ENCODE measurements around the gene CRYL1.

The CRYL1 gene, protein sequence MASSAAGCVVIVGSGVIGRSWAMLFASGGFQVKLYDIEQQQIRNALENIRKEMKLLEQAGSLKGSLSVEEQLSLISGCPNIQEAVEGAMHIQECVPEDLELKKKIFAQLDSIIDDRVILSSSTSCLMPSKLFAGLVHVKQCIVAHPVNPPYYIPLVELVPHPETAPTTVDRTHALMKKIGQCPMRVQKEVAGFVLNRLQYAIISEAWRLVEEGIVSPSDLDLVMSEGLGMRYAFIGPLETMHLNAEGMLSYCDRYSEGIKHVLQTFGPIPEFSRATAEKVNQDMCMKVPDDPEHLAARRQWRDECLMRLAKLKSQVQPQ

DNA sequence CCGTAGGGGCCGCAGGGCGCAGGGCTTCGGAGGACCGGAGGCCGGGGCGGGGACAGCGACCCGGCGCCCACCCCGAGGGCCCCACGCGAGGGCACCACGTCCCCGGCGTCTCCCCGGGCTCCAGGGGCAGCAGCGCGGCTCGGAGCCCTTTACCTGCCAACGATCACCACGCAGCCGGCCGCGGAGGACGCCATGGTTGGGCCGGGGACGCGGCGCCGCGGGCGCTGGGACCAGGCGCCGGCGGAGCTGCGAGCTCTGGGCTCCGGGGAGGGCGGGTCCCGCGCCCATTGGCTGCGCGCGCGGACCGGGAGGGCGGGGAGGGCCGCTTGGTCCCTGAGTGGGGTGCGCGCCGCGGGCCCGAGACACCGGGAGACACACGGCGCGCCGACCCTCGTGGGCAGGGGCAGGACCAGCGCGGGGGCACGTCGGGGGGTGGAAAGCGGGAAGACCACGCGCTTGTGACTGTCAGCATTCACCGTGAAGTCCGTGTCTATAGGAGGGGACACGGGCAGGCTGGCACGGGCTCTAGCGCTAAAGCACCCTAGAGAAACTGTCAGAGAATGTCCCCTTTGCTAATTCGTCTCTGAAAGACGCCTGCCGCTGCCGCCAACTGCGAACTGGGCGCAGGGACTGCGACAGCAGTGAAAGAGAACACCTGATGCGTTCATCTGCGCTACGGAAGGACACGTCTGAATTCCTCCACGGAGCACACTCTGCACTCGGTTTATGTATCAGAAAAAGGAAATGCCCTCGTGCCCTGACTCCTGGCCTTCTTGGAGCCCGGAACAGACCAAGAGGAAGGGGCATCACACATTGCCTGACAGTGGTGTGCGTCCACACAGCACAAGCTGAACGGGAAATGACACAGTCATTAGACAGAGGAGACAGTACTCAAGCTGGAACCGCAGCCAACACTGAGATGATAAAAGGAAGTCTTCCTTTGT, at the start of gene CRYL1:
CRYL1 (minus strand) TSS at position 257 of the 944 bp plus-strand sequence; CDS start at position 194, 63 bp downstream.
- in situ Hi-C loops (cut with MboI; ENCODE audit: low sequenced_read_pairs): no loop called here

- in situ Hi-C loops (cut with MboI; ENCODE audit: low sequenced_read_pairs): no loop called here
Observed at GRCh38 chr13:20573636-20574035, 48.0 kb upstream of the CRYL1 start.

DNA sequence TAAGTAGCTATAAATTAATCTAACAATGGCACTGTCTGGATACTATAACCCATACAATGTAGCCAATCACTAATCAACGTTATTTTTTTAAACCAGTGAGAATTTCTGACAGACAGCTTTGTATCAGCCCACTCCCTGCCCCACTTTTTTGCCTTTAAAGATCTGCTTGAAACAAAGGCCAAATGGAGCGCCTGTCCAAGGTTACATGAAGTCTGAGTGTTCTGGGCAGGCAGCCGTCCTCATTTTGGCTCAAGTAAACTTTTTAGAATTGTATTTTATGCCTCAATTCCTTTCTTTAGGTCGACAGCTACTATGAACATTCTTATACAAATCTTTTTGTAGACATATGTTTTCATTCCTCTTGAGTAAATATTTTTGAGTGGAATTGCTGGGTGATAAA, 47.5 kb upstream of the CRYL1 start:
- in situ Hi-C loops (cut with MboI; ENCODE audit: low sequenced_read_pairs): no loop called here

DNA sequence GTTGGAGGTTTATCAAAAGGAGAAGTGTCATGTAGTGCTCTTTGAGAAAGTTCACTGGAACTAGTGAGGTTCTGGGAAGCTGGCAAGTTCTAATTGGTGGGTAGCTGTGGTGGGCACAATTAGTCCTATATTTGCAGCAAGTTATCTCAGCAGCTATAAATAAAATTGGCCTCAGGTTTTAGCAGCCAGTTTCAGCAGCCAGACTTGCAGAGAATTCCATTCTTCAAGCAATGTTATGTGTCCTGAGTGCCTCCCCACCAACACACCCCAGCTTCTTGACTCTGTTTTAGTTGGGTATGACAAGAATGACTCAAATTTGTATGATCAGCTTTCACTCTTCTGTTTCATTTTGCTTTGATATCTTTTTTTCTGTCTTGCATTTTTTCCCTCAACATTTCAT, 46.0 kb upstream of the CRYL1 start:
- in situ Hi-C loops (cut with MboI; ENCODE audit: low sequenced_read_pairs): no loop called here

DNA sequence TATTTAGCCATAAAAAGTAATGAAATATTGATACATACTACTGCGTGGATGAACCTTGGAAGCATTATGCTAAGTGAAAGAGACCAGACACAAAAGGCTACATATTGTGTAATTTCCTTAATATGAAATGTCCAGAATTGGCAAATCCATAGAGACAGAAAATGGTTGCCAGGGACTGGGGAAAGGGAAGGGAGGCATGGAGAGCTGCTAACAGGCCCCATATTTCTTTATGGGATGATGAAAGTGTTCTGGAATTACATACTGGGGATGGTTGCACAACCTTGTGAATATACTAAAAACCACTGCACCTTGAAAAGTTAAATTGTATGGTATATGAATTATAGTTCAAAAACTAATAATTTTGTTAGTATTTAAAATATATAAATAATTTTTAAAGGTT, 44.9 kb upstream of the CRYL1 start:
- in situ Hi-C loops (cut with MboI; ENCODE audit: low sequenced_read_pairs): no loop called here

DNA sequence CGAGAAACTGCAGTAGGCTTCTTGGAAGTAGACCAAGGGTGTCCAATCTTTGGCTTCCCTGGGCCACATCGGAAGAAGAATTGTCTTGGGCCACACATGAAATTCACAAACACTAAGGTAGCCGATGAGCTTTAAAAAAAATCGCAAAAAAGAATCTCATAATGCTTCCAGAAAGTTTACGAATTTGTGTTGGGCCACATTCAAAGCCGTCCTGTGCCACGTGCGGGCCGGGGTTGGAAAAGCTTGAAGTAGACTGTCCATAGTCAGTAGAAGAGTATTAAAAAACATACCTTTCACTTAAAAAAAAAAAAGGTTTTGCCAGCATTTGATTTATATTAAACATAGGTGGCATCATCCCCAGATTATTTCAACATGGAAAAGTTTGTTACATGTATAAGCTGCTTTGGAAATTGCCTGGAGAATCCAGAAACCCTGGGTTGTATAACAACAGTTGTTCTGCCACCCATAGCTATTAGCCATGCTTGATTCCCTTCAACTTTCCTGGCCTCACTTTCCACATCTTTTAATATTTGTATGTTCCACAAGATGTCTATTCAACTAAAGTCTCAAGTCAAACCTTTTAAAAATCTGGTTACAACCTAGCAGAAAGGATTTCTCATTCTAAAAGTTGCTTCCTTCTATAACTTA, 42.3 kb upstream of the CRYL1 start:
- in situ Hi-C loops (cut with MboI; ENCODE audit: low sequenced_read_pairs): no loop called here

GRCh38 chr13:20566898-20567874, 41.5 kb upstream of the CRYL1 start, which contains the start of gene IFT88:
IFT88 (plus strand) TSS chr13:20567157; CDS start chr13:20574386, 7,229 bp downstream.
- in situ Hi-C loops (cut with MboI; ENCODE audit: low sequenced_read_pairs): no loop called here

- in situ Hi-C loops (cut with MboI; ENCODE audit: low sequenced_read_pairs): no loop called here
Observed at GRCh38 chr13:20566468-20566897, 40.8 kb upstream of the CRYL1 start.

DNA sequence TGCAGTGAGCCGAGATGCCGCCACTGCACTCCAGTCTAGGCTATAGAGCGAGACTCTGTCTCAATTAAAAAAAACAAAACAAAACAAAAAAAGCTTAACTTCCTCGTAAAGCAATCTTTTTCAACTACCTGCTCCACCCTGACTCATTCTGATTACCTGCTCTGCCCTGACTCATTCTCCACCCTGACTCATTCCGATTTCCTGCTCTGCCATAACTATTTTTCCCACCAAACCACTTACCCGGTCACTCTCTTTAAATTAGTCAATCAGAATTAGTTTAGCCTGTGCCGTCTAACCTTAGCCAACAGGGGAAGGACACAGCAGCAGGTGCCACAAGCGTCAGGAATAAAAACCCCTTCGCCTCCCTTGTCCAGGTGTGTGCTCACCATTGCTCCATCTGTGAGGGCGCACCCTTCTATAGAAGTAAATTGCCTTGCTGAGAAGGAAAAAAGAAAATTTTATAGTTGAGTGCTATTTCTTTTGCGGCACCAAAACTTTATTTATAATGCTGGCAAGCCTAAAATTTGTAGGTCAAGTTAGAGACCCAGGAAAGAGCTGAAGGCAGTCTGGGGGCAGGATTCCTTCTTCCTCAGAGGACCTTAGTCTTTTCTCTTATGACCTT, 39.6 kb upstream of the CRYL1 start:
- in situ Hi-C loops (cut with MboI; ENCODE audit: low sequenced_read_pairs): no loop called here

DNA sequence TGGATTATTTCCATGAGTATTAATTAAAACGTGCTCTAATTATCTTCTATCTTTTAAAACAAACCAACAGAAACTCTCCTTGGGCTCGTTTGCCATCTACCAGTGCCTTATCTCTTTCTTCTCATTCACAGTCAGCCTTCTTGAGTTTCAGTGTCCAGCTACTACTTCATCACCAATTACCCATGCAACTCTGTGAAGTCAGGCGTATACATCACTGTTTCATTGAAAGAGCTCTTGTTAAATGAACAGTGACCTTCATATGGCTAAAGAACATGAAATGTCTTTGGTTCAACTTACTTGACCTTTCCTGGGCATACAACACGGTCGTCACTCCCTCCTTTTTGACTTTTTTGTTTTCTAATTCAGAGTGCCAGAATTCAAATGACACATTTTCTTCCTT, 36.1 kb upstream of the CRYL1 start:
- in situ Hi-C loops (cut with MboI; ENCODE audit: low sequenced_read_pairs): no loop called here

DNA sequence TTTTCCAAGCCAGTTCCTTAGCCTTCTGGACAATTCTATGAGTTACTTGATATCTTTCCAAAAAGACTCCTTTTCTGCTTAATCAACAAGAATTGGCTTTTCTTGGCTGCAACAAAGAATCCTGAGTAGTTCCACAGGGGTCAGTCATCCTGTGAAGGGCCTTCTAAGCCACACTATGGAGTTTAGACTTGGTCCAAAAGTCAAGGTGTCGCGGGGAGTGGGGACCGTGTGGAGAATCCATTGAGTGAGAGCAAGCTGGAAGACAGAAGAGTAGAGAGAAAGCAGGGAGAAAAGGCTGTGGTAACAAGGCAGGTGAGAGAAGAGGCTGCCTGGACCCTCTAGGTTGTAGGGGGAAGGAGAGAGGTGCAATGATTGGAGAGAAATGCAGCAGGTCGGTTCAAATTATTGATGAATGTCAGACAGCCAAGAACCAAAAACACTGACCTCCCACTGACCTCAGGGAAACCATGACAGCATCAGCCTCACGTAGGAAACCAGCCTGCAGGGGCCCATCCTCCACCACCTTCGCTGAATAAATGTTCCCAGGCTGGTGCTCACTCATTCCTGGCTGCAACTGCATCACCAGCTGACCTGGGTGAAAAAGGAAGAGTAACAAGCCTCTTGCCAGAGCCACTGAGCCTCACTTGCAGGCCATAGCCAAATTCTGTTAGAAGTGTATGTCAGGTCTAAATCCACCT, 34.2 kb upstream of the CRYL1 start:
- in situ Hi-C loops (cut with MboI; ENCODE audit: low sequenced_read_pairs): no loop called here

GRCh38 chr13:20558982-20559381, 33.3 kb upstream of the CRYL1 start:
- in situ Hi-C loops (cut with MboI; ENCODE audit: low sequenced_read_pairs): no loop called here

DNA sequence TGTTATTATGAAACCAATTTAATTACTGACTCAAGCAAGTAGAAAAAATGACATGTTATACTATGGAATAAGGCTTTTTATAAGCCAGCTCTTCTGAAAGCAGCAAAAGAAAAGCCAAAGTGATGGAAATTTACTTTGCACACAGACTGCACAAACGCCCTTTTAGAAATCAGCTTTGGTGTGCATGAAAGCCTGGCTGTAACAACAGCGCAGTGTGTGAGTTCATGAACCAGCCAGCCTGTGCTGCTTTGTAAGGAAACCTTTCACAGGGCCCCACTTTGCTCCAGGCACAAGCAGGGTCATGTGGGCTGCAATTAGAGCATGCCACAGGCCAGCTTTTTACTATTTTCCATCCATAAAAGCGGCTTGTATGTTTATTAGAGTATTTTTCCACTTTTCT, 27.7 kb upstream of the CRYL1 start:
- in situ Hi-C loops (cut with MboI; ENCODE audit: low sequenced_read_pairs): no loop called here

DNA sequence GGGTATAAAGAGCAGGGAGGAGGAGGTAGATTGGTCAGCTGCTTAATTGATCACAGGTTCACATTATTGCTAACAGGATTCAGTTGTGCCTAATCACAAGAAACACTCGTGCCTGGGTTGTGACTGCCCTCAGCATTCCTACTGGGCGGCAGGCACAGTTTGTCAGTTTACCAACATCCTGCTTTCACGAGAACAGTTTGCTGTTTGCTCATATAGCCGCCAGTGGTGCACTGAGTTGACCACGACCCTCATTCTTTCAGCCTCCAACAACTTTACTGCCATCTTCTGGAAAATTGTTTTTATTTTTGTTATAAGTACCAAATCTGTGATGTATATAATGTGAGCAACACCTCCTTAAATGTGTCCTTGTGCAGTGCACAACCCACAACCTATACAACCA, 25.1 kb upstream of the CRYL1 start:
- in situ Hi-C loops (cut with MboI; ENCODE audit: low sequenced_read_pairs): no loop called here

- in situ Hi-C loops (cut with MboI; ENCODE audit: low sequenced_read_pairs): no loop called here
Observed at GRCh38 chr13:20547479-20547908, 21.8 kb upstream of the CRYL1 start.

DNA sequence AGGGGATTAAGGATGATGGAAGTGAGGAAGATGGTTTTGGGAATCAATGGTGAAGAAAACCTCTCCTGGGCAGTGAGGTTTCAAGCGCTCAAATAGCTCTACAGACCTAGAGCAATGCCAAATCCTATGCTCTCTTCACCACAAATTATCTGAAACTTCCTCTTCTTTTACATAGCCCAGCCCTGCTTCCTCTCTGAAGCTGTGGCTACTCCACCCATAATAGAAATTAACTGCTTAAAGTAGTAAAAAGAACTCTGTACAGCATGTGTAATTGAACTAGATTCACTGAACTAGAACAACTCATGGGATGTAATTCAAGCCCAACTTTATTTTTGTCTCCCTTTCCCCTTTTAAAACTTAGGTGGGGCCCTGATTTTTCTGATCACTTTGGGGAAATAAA, 20.9 kb upstream of the CRYL1 start:
- in situ Hi-C loops (cut with MboI; ENCODE audit: low sequenced_read_pairs): no loop called here

- in situ Hi-C loops (cut with MboI; ENCODE audit: low sequenced_read_pairs): no loop called here
Observed at GRCh38 chr13:20544201-20544923, 18.7 kb upstream of the CRYL1 start.

GRCh38 chr13:20536992-20537391, 11.3 kb upstream of the CRYL1 start:
- in situ Hi-C loops (cut with MboI; ENCODE audit: low sequenced_read_pairs): no loop called here

All from HL-60/S4 treated with phorbol 12-myristate 13-acetate at 8.2 ng/mL for 4 days and 3 days (cell line).